ENCODE measurements around the gene RALGPS1.
A peak's percentile ranks its signal among the peaks of the same experiment; 100 is the strongest.

RALGPS1 gene

DNA sequence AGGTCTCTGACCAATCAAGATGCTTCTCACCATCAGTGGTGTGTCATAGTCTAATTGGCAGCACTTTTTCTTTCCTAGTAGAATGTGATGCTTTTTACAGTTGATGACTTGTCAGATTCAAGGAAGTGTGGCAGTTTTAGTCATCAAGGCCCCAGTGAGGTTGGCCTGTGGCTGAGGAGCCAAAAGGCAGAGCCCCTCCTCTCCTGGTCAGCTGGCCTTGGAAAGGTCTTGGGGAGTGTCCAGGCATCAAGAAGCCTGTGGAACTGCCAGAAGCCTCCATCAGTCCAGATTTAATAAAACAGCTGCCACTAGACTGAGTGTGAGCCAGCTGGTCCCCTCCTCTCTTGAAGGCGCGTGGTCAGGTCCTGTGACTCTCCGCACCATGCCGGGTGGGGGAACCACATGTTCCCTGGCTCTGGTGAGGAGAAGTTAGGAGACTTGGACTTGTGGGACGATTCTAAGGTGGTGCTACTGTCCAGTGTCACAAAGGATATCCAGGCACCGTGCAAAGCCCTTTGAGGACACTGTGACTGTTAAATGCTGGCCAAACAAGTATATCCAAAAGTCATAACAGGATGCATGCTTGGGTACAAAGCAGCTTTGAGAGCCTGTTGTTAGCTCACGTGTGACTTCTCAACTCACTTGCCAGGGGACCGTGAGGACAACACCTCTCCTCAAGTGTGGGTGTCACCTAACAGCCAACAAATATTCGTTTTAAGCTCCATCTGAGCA, 213.9 kb downstream of the RALGPS1 start:
- no peak for DNase-seq

DNA sequence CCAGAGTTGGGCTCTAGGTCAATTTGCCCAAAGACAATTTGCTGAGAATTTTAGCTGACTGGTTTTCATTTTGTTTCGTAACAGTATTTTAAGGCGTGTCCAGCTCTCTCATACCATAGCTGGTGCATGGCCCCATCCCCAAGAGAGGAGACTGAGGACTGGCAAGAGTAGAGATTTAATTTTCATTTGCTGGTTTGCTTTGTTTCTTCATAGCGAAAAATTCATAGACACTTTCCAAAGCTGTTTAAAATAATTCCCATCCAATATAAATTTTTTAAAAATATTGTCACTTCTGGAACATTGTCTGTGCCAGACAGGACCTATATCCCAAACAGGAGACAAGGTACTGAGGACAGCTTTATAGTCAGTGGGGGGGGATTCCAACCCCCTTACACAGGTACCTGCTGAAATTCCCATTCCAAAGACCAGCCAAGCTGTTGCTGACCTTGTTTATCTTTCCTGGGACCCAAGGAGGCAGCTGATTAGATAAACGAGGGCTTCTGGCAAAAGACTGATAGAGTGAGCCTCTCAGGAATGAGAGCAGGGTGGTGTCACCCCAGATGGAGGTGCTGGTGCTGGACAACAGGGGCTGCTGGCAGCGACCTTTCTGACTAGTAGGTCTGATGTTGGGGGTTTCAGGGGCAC, 214.6 kb downstream of the RALGPS1 start:
- no peak for DNase-seq

DNA sequence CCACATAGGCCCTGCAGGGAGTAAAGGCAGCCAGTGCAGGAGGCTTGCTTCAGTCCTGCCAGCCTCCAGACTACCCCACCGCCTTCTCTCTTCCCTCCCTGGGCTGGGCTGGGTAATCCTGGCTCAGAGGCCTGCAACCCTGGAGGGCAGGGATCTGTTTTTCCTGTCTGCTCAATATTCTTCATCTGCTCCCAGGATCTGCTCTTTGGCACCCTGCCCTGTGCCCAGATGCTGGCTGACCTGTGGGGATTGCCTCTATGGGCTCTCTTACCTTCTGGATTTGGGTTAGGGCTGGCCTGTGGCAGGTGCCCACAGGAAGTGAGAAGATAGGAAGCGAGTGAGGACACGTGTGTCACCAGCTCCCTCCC, 215.1 kb downstream of the RALGPS1 start:
- DNase-seq = no peak

DNA sequence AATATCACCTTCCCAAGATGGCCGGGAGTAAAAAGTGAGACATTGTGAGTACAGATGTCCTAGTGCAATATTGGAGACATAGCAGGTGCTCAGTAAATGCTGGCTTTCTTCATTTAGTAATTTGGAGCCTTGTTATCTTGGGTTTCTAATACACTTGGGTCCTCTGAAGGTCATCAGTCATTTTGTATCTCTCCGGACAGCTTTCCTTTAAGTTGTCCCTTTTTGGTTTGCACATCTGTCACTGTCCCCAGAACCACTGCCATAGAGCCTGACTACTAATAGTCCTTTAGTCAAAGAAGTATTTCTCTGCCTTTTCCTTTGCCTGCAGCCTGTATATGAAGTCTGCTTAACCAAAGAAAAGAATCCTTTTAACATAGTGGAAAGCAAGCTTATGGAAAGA, 215.7 kb downstream of the RALGPS1 start:
- DNase-seq = no peak

DNA sequence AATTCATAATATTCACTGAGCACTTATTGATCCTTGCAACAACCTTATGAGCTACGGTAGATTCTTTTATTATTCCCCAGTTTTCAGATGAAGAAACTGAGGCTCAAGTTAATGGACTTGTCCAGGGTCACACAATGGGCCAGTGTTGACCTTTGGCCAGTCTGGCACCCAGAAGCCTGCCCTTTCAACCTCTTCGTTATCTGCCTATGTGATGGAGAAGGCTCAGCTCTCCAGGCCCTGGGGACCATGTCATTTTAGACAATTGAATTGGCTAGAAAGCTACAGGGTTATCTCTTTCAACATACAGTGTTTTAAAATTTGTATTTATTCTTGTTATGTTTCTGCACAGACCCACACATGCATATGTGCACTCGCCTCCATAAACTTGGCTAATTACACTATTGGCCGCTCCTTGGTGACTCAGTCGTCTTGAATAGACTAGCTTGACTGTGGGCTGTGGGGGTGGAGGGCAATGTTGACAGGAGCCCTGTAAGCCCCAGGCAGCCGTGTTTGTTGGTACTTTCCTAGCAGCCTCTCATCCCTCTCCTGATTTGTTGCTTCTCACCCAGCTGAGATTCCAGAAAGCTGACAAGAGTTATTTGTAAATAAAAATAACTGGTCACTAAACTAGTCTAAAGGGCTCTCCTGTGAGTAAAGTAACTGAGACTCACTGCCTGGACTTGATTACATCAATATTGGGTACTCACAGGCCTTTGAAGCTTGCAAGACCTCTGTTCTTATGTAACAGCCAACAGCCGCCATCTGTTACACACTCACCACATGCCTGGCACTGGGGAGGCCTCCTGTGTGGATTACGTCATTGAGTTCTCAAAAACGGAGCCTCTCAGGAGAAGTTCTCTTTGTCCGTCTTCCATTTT, 216.3 kb downstream of the RALGPS1 start:
- DNase-seq = peak; percentile 30

DNA sequence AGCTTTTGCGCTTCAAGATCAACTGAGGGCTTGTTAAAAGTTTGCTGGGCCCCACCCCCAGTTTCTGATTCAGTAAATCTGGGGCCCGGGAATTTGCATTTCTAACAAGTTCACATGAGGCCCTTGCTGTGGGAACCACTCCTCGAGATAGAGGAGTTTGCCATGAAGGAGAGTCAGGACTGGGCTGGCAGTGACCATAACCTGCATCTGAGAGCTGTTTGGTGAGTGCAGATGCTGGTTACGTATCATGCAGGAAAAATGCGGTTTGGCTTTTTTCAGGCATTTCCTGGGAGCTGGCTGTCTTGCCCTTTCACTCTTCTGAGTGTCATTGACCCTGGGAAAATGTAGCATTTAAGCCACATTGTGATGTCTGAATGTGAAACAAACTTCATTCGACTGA, 217.3 kb downstream of the RALGPS1 start:
- DNase-seq = no peak

DNA sequence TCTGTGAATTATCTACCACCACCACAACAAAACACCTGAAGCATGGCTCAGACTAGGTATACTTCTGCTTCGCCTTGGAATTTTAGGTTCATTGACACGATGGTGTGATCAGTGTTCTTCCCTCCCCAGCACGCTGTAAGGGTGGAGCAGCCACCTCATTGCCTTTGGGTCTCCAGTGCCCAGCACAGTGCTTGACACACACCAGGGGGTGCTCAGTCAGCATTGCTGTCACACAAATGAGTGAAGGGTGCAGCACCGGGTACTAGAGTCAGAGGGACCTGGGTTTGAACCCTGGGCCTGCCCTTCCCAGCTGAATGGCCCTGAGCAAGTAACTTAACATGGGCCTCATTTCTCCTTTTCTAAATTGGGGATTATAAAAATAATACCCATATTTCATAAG, 217.8 kb downstream of the RALGPS1 start:
- DNase-seq = no peak

DNA sequence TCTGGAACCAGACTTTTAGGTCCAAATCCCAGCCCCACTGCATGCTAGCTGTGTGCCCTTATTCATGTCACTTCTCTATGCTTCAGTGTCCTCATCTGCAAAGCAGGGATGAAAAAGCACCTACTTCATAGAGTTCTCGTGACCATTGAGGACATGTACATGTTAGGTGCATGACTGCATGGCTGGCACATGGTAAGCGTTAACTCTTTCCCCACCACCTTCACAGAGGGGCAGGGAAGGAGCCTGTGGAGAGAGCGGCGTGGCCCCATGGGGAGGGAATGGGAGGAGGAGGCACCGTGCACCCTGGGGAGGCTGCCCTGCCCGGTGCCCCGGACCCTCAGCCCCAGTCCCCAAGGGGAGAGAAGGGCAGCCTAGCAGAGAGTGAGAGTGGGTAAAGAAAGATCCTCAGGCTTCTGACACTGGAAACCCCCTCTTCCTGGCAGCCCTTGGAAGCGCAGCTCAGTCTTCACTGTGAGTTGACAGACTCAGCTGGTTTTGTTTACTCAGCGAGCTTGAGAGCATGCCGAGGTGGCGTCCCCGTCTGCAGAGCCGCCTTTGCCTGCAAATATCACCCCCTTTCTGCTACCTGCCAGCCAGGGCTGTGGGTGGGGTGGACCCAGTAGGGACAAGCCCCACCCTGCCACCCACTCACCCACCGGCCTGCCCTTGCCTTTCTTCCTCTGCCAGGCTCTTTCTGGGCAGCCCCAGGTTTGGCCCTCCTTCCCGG, 218.5 kb downstream of the RALGPS1 start:
- no peak for DNase-seq

DNA sequence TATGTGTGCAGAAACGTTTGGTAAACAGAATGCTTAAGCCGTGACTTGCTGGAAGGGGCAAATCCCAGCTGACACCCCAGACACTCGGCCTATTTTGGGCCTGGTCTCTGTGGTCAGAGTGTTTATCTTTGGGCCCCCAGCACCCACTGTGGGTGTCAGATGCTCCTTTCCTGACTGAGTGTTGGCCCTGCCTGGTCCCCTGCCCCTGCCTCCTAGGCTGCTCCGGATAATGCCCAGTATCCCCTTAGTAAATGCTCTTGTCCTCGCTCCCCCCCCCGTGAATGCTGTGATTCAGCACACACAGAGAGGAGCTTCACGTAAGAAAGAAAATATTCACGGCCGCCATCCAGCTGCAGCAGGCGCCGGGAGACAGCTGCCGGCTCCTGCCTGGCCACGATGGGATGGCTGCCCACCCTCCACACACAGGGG, 219.2 kb downstream of the RALGPS1 start:
- DNase-seq = no peak

DNA sequence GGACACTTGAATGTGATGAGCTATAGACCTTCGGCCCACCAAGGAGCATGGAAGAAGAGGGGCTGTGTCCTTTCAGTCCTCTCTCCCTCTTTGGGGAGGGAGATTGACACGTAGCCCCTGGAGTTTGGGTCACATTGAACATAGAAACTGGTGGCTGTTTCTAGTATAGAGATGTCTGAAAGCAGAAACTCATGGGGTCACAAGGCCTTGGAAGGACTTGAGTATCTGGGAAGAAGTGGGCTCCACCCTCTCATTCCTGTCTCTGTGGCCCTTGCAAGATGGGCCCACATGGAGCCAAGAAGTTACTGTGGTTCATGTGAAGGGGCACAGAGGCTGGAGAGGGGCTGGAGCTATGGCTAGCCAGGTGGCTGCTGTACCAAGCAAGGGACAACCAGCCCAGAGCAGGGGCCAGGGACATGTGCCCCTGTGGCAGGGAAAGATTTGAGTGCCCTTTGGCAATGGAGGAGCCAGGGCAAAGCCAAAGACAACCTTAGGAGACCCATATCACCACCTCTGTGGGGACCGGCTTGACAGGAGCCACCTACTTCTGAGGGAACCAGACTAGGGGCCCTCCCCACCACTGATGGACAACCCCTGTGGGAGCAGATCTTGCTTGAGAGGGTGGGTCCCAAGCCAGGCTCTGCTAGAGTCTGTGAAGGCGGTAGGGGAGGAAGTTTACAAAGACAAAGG, 220.6 kb downstream of the RALGPS1 start:
- no peak for DNase-seq

DNA sequence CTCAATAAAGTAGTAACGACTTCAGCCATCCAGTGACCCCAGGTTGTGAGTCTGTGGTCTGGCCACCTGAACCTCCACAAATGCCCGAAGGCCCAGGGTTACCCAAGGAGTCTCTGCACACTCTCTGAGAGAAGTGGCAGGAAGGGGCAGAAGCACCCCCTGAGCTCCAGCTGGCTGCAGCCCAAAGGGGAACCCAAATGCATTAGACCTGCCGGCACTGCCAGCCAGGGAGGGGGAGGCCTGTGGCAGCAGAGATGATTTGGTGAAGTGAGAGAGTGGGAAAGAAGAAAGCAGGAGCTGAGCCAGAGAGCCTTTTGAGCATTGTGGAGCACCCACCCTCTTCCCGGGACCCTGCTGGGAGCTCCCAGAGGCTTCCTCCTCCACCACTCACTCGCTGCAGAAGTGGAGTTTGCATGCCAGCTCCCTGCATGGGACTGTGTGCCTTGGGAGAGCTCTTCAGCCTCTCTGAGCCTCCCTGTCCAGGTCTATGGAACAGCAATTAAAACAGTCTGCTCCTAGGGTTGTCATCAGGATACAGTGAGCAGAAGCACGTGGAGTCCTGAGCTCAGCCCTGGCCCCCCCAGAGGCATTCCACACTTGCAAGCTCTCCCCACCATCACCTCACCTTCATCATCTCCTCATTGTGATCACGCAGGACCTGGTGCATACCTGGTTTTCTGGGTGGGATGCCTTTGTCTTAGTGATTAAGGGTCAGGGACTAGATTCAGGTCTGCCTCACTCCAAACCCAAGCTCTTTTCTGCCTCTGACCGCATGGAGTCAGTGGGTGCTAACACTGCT, 221.7 kb downstream of the RALGPS1 start:
- no peak for DNase-seq

DNA sequence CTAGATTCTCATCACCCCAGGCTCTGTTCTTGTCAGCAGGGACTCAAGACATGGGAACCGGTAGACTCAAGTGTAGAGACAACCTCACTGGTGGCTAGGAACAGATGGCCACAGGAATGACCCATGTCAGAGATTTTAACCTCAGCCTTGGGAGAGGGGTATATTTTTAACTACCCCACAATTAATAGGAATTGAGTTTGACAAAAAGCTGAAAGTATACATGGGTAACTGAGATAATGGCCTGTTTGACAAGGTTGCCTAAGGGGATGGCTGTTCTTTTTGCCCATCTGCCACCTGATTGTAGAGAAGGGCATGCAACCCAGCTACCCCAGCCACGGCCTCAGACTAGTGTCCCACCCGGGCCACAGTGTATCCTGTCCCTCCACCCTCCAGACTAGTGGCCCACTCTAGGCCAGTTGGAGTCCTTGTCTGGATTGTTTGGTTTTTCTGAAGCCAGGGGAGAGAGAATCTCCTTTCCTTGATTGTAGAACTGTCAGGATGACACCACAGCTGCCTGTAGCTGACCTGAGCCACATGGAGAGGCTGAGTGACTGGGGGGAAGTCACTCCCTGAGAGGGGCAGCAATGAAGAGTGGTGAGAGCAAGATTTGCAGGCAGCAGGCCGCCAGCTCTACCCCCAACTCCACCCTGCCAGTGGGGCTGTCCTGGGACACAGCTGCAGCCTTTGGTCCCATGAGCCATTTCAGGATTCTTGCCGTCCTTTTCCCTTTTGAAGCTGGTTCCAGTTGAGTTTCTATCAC, 222.5 kb downstream of the RALGPS1 start:
- DNase-seq = no peak

DNA sequence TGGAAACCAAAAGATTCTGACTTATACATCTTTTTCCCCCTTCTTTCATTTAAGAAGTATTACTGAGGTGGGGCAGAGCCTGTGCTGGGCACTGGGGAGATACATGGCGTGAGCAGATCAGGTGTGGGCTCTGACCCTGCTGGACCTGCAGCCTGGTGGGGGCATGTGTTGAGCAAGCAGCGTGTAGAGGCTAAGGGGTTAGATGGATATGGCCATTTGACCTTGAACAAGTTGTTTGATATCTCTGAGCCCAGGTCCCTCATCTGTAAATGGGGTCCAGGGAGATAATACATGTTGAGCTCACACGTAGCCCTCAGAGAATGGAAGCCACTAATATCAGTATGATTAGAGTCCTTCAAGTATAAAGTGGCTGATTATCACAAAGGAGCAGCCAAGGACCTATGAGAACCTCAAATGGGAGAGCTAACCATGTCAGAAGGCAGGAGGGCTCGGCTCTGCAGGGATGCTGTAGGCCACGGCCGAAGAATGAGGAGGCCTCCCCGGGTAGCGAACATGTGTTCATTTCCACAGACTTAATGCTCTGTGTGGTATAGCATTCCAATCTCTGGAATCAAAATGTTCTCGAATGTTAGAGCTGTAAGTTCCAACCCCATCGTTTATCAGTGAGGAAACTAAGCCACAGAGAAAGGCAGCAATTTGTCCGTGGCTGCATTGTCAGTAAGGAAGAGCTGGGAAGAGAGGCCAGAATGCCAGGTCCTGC, 223.2 kb downstream of the RALGPS1 start:
- no peak for DNase-seq

DNA sequence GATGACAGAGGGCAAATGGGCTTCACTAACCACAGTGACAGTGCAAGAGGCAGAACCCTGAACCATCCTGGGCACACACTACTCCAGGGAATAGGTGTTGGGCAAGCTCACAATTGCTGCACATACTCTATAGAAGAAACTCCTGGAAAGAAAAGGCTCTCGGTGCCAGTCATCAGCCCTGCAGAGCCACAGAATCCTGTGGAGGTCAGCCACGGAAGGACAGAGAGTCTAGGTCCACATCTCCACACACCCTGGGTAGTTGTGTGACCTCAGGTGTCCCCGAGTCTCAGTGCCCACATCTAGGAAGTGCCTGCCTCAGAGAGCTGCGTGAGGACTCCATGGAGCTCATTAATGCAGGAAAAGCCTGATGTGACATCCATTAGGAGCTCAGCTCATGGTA, 223.9 kb downstream of the RALGPS1 start:
- no peak for DNase-seq

DNA sequence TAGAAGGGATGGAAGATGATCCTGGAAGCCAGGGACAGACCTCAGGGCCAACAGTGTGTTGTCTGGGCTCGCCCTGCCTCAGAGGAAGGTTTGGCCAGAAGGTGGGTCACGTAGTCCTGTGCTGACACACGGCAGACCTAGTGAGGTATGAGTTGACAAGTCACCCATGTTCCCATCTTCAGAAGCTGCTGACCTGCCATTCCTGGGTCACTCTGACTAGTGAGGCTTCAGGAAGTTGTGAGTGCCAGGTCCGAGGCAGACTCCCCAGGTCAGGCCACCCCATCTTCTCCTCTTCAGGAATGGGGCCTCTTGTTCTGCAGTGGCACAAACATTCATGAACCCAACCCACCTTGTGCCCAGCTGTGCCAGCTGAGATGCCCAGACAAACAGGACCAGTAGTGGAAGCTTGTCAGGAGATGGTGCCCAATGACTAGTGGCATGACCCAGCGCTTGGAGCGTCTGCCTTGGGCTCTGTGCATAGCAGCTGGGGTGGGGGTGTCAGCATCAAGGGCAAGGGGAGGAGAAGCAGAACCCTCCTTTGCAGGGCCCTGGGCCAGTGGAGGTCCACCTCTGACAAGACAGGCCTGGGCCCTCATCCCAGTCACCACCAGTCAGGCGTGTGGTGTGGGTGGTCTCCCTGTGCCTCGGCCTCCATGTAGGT, 224.6 kb downstream of the RALGPS1 start:
- DNase-seq = no peak

DNA sequence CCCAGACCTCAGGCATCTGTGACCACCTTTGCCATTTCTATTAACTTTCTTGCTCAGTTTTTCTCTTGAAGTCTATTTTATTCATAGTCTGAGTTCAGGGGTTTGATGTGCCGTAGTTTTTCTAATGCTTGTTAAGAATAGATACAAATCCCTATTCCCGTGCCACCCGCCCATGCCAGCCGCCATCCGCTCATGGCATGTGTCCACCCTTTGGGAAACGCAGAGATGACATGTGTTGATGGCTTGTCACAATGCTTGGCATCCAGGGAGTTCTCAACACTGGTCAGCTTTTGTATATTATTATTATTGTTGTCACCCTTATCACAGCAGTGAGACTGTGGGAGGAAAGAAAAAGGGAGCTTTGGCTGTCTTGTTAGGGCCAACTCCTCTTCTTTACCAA, 225.2 kb downstream of the RALGPS1 start:
- no peak for DNase-seq

DNA sequence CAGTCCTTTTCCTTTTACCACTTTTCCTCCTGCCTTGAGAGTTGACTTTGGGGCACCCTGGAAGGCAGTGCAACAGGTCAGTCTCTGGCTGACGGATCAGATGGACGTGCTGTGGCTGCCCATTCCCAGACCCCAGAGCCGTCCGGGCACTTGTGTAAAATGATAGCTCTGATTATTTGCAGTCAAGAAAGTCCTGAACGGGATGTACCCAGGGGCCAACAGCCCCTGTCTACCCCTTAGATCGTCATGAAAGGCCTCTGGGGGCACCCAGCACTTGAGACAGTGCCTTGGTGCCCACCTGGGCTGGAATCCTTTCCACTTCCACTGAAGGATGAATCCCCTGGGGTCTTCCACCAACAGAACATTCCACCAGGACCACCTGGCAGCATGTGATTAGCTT, 225.6 kb downstream of the RALGPS1 start:
- no peak for DNase-seq

DNA sequence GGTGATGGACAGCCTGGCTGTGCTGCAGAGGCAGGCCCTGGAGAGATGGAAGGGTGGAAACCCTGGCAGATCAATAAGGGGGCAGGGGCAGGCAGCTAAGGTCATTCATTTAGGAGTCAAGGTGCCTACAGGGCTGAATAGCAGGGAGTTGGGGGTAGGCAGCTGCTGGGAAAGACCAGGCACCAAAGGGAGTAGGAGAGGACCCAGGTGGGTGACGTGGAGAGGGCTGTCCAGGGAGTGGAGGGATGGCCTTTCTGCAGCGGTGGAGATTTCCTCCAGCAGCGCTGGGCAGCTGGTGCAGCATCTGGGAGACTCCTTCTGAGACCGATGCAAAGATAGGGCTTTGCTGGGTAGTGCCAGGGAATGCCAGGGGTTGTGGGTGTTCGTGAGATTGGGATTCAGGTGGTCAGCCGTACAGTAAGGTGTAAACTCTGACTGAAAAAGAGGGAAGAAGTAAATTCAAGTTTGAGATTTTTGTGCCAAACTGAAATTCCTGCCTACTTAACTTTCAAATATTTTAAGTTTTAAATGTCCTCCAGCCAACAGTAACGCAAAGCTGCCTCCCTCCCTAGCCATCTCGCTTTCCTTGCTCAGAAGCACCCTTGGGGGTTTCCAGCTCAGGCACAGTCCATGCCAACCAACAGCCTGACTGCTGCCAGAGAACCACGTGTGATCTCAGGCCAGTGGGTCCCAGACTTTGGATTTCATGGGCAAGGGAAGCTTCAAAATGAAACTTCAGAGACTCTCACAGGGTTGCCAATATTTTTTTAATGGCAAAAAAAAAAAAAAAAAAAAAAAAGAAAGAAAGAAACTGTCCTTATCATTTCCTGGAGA, 226.5 kb downstream of the RALGPS1 start:
- DNase-seq = no peak

DNA sequence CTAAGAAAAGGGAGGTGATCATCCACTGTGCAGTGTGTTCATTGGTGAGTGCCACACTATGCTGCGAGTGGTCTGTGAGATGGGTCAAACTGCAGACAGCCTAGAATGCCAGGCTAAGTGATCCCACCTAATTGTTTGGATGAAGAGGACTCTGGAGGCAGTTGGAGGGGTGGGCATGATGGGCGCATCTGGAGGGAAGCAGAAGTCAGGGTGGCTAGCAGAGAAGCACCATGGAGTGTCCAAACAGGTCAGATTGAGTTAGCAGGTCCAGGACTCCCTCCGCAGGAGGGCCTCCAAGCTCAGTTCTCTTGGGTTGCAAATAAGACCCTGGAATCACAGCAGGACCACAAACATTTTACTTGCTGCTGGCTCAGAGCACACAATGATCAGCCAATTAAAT, 227.7 kb downstream of the RALGPS1 start:
- DNase-seq = no peak
